Stimulated activated CD4-positive, alpha-beta T cell treated with anti-CD3 and anti-CD28 coated beads, TNF-alpha, amount 100 ng/mL, for 24 hours (primary cell): ENCODE data around the gene RFPL2.
"Not testable (repeated sequence)": the region's sequence is repeated elsewhere in the genome, so short reads cannot be mapped to it uniquely, and the experiment has no call there.

Experiments
- DNase-seq, 3 experiments: peaks; one replicate each; pipeline ENCODE4 v3.0.0-alpha.2; 2020; ENCODE audit warnings: low read depth in 3 of 3

Gene RFPL2

DNA sequence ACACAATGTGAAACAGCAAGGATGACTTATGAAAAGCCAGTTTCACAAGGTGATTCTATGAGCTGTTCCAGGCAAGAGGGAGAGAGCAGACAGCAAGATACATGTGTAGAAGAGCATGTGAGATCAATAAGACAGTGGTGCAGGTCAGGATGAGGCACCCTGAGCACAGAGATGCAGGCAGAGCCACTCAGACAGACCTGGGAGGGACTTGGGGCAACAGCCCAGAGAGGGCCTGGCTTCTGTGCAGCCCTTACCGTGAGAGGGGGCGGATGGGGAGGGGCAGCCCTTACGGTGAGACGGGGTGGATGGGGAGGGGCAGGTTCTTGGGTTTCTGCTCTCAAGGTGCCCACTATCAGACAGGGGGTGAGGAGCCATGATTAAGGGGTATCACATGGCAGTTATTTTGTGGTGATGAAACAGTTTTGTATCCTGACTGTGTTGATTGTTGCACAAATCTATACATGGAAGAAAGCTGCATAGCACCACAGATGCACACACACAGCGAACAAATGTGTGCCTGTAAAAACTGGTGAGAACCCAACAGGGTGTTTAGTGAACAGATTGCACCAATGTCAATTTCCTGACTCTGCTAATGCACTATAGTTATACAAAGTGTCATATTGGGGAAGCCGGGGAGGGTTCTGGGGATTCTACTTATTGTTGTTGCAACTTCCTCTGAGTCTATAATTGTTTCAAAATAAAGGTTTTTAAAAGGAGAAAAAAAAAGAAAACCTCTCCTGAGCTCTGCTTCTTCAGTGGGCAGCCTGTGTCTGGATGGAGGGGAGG lies 40.6 kb downstream of the RFPL2 start:
- no peak for DNase-seq

DNA sequence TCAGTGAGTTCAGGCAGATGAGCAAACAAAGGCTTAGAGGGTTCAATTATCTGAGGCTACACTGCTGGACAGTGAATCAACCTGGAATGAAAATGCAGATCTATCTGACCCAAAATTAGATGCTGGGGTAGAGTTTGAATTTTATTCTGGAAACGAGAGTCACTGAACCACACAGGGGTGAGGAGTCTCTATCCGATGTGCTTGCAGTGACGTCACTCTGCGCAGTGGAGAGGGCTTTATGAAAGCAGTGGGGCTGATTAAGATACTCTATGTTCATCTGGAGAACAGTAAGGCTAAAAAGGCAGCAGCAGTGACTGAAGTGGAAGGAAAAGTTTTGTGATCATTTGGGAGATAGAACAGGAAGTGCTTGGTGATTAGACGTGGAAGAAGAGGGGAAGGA lies 44.5 kb downstream of the RFPL2 start:
- not testable (repeated sequence) for DNase-seq

DNA sequence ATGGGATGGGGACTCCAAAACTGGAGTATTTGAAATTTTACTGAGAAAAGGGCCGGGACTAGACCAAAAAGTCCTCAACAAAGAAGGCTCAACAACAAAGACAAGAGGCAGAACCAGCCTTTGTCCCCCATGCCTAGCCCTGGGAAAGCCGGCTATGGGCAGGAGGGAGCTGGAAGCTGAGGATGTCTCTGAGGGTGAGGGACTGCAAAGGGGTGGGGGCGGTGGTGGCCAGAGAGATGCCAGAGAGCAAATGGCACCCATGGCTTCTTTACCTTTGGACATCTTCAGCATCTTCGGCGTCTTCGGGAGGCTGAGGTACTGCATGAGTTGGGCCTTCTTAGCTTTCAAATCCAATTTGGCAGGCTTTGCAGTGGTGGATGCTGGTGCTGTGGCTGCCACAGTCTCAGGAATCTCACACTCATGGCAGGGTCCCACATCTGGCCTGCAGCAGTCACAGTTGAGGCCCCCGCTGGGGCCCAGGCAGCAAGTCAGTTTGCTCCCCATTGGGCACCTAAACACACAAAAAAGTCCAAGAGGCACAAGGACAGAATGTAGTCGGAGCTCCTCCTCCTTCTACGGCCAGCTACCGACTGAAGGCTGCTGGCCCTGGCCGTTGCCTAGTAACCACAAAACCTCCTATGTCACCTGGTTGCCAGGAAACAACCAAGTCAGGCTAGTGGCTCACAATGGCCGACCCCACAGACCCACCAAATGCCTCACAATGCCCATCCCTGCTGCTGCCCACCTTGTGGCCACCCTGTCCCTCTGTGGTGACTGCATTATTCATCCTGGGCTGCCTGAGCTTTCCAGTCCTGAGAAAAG lies 46.0 kb downstream of the RFPL2 start, which contains the start of gene C22orf42:
Gene C22orf42, minus strand, starts transcription at position 592 of the 822 bp plus-strand sequence. Its CDS starts 88 bp downstream, at position 504.
- no peak for DNase-seq

DNA sequence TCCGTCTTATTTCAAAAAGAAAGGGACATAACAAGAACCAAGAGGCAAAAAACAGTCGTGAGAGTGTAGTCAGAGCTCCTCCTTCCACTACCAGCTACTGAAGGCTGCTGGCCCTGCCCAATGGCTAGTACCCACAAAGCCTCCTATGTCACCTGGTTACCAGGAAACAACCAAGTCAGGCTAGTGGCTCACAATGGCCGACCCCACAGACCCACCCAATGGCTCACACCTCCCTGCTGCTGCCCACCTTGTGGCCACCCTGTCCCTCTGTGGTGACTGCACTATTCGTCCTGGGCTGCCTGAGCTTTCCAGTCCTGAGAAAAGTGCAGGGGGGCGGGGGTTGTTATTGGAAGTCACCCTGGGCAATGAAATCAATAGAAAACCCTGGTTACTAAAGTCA lies 47.2 kb downstream of the RFPL2 start:
- not testable (repeated sequence) for DNase-seq

DNA sequence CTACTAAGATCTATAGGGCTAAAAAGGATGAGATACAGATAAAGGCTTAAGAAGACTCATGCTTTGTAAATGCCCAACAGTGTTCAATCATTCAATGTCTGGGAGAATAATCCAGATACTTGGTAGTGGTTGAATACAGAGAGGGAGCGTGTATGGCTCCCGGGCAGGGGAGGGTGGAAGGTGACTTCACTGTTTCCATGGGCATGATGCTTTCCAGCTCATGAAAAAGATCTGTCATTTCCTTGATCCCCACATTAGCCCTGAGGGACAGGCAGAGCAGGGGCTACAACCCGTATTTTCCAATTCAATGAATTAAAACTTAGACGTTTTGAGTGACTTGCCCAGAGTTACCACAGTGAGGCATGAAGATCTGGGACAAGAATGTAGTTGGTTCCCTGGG lies 50.1 kb downstream of the RFPL2 start:
- DNase-seq = not testable (repeated sequence)

DNA sequence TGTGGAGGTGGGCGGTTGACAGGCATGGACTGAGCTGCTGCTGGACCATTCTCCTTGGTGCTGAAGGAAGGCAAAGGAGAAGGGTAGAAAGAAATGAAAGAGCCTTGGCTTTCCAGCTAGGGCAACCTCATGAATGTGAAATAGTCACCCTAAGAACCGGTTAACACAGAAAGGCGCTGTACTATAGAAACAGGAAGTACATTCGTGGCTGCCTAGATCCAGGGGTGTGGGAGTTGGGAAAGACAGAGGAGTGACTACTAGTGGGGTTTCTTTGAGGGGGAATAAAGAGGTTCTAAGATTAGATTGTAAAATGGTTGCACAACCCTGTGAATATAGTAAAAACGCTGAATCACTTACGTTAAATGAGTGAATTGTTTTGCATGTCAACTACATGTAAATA lies 53.2 kb downstream of the RFPL2 start:
- DNase-seq = not testable (repeated sequence)

DNA sequence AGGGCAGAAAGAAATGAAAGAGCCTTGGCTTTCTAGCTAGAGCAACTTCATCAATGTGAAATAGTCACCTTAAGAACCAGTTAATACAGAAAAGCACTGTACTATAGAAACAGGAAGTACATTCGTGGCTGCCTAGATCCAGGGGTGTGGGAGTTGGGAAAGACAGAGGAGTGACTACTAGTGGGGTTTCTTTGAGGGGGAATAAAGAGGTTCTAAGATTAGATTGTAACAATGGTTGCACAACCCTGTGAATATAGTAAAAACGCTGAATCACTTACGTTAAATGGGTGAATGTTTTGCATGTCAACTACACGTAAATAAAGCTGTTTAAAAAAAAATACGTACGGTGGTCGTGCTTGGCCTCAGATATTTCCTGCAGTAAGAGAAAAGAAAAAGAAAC lies 54.2 kb downstream of the RFPL2 start:
- DNase-seq = not testable (repeated sequence)

DNA sequence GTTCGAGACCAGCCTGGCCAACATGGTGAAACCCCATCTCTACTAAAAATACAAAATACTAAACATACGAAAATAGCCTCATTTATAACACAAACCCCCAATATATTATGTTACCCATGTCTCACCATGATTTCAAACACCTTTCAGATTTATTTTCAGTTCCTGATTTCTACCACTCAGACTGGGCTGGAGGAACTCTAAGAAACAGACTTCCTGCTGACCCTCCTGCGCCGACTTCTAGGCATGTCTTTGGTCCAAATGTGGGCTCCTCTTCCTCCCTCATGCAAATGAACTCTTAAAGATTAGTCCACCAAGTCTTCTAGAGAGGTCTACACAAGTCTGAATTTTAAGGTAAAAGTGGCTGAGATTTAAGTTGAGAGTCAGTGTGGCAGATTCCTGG lies 56.5 kb downstream of the RFPL2 start:
- DNase-seq = not testable (repeated sequence)

DNA sequence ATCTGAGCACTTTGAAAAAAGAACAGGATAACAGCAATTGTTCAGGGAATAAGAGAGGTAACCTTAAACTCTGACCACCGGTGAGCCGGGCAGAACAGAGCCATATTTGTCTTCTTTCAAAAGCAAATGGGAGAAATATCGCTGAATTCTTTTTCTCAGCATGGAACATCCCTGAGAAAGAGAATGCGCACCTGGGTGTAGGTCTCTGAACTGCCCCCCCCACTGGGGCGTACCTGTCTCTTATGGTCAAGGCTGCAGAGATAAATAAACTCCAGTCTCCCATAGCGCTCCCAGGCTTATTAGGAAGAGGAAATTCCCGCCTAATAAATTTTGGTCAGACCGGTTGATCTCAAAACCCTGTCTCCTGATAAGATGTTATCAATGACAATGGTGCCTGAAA lies 57.7 kb downstream of the RFPL2 start:
- DNase-seq = not testable (repeated sequence)

DNA sequence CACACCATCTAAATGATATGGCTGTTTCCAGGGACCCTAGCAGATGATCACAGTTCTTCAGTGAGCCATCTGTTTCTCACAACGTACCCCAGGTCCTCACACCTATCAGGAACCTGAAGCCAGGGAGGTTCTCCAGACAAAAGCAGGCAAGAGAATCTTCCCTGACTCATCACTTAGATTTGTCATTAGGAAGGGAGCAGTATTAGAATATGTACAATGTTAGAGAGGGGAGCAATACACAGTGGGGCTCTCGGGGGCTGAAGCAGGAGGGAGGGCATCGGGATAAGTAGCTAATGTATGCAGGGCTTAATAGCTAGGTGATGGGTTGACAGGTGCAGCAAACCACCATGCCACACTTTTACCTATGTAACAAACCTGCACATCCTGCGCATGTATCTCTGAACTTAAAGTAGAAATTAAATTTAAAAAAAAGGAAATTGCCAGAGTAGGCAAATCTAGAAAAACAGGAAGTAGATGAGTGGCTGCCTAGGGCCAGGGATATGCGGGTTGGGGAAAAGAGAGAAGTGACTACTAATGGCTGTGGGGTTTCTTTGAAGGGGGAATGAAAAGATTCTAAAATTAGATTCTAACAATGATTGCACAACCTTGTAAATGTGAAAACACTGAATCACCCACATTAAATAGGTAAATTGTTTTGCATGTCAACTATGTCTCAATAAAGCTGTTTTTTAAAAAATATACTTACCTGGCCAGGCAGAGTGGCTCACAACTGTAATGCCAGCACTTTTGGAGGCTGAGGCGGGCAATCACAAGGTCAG lies 60.2 kb downstream of the RFPL2 start:
- no peak for DNase-seq

DNA sequence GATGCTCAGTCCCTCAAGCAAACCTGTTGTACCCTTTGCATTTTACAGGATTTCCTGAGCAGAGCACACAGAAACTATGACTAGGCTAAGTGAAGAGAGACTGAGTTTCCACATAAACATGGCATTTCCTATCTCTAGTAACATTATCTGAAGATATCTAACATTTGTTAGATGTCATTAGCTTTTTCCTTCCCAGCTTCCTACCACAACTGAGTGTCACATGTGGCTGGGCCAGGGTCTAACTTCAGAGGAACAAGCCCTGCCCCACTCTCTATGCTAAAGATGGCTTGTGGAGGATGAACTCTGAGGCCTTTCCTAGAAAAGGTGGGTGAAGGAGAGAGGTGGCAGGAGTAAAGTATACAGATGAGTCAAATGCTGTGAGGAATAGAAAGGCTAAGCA lies 62.3 kb downstream of the RFPL2 start:
- no peak for DNase-seq

DNA sequence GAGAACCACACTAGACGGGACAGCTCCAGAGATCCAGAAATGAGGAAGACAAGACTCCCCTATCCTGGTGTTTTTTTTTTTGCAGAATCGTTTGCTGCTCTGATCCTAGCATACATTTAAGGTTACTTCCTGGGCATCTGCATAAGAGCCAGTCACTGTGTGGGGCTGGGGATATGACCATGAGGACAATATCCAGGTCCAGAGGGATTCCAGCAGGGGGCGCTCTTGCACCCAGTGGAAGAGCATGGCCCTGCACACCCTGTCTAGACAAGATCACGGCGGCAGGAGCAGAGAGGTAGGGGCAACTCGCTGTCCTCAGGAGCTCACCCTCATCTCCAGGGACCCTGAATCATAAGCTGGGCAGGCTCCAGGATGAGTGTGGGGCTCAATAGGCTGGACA lies 64.2 kb downstream of the RFPL2 start:
- not testable (repeated sequence) for DNase-seq
